ENCODE results near the gene TPT1. TPM values are rescaled to one million over a fixed set of nuclear protein-coding genes. Genes with fewer than 3 reads are reported as not detected.
A peak's percentile ranks its signal among the peaks of the same experiment; 100 is the strongest.

Gene TPT1
- total RNA-seq, 1 experiment from 2014 or later, result 3,611 TPM

DNA sequence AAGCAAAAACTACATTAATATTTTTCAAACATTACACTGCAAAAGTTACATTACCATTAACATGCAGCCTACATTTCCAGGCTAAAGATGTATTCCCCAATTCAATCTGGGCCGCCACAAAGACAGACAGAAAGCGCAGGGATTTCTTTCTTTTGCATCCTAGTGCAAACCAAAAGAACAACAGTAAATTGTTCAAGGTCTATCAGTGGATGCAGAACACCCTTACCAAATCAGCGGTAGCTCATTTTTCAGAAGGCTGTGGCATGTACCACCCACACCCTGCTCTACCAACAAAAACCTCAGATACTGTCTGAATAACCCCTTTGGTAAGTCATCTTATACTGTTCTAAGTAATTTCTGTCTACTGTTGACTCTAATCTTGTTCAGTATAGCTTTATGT is 3.6 kb downstream of the TPT1 start:
- POLR2A ChIA-PET, result interaction anchor here (0.6 kb wide), 1 partner anchor 572 kb away, joined by 3 read pairs; no protein-coding TSS in a partner anchor
- TF ChIP-seq, protein P1, sequence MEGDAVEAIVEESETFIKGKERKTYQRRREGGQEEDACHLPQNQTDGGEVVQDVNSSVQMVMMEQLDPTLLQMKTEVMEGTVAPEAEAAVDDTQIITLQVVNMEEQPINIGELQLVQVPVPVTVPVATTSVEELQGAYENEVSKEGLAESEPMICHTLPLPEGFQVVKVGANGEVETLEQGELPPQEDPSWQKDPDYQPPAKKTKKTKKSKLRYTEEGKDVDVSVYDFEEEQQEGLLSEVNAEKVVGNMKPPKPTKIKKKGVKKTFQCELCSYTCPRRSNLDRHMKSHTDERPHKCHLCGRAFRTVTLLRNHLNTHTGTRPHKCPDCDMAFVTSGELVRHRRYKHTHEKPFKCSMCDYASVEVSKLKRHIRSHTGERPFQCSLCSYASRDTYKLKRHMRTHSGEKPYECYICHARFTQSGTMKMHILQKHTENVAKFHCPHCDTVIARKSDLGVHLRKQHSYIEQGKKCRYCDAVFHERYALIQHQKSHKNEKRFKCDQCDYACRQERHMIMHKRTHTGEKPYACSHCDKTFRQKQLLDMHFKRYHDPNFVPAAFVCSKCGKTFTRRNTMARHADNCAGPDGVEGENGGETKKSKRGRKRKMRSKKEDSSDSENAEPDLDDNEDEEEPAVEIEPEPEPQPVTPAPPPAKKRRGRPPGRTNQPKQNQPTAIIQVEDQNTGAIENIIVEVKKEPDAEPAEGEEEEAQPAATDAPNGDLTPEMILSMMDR (IDR thresholded peaks at IDR 0.05; ENCODE audit: insufficient read depth in 1 of 2, low read depth in 1 of 2, low read length in 1 of 2, severe bottlenecking in 1 of 2, unreplicated experiment in 1 of 2), result no peak
- intact Hi-C loops (cut with micrococcal nuclease; ENCODE audit: unreplicated experiment), result no loop called here
- no peak for DNase-seq
- CTCF ChIA-PET, result no interaction called here
- Mint-ChIP-seq H3K36me3 (ENCODE audit: insufficient read depth, unreplicated experiment) (peaks cover 98% of the 10 kb centered on the region), H3K9me3 (ENCODE audit: unreplicated experiment) (no peaks in the 10 kb centered on the region), H3K27ac (ENCODE audit: unreplicated experiment) (no peak overlapping the region), H3K27me3 (ENCODE audit: insufficient read depth, unreplicated experiment) (no peaks in the 10 kb centered on the region), H3K4me1 (ENCODE audit: low read depth, unreplicated experiment) (peaks cover 52% of the 10 kb centered on the region), H3K4me3 (ENCODE audit: unreplicated experiment) (peak overlapping the region; percentile 15)
- no TSS peak for BruUV-seq (replicated peaks)
- peaks cover 16% of the 10 kb centered on the region for H3K36me3 ChIP-seq (ENCODE audit: control insufficient read depth, insufficient read depth, low read length)
- no peak overlapping the region for H3K4me3 ChIP-seq (ENCODE audit: low read depth, low read length)
- no peaks in the 10 kb centered on the region for H3K9me3 ChIP-seq
- H3K27me3 ChIP-seq (replicated peaks; ENCODE audit: control insufficient read depth, insufficient read depth, low read length), result no peaks in the 10 kb centered on the region
- H3K4me1 ChIP-seq, result peaks cover 64% of the 10 kb centered on the region

DNA sequence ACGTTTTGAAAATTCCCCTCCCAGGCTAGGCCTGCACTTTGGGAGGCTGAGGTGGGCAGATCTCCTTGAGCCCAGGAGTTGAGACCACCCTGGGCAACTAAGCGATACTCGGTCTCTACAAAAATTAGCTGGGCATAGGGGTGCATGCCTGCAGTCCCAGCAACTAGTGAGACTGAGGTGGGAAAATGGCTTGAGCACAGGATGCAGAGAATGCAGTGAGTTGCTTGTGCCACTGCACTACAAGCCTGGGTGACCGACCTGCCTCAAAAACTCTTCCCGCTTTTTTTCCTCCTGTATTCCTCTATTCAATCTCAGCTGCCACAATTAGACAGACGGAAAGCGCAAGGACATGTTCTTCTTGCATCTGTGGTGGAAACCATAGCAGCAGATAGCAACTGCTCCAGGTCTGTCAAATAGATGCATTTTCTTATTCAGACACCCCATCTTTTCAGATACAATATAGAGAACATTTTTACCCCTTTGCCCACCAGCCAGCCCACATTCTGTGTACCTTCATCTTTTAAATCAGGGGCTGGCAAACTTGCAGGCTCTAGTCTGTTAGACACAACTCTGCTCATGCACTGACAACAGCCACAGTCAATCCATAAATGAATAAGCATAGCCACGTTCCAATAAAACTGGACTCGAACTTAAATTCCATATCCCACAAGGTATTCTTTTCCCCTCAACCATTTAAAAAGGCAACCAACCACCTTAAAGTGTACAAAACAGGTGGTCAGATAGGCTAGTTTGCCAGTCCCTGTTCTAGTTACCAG is 4.8 kb downstream of the TPT1 start:
- Mint-ChIP-seq H3K4me3 (ENCODE audit: unreplicated experiment) (peak overlapping the region; percentile 15), H3K27ac (ENCODE audit: unreplicated experiment) (no peak overlapping the region), H3K27me3 (ENCODE audit: insufficient read depth, unreplicated experiment) (no peaks in the 10 kb centered on the region), H3K36me3 (ENCODE audit: insufficient read depth, unreplicated experiment) (peaks cover 100% of the 10 kb centered on the region), H3K4me1 (ENCODE audit: low read depth, unreplicated experiment) (peaks cover 57% of the 10 kb centered on the region), H3K9me3 (ENCODE audit: unreplicated experiment) (no peaks in the 10 kb centered on the region)
- CTCF ChIA-PET, result no interaction called here
- TF ChIP-seq, protein P1 (IDR thresholded peaks at IDR 0.05; ENCODE audit: insufficient read depth in 1 of 2, low read depth in 1 of 2, low read length in 1 of 2, severe bottlenecking in 1 of 2, unreplicated experiment in 1 of 2), result no peak
- Histone ChIP-seq H3K4me3 (ENCODE audit: low read depth, low read length) (no peak overlapping the region), H3K9me3 (no peaks in the 10 kb centered on the region), H3K27me3 (replicated peaks; ENCODE audit: control insufficient read depth, insufficient read depth, low read length) (no peaks in the 10 kb centered on the region), H3K36me3 (ENCODE audit: control insufficient read depth, insufficient read depth, low read length) (peaks cover 16% of the 10 kb centered on the region), H3K4me1 (peaks cover 64% of the 10 kb centered on the region)
- no TSS peak for BruUV-seq (replicated peaks)
- intact Hi-C loops (cut with micrococcal nuclease; ENCODE audit: unreplicated experiment), result no loop called here
- POLR2A ChIA-PET, result no interaction called here
- no peak for DNase-seq

DNA sequence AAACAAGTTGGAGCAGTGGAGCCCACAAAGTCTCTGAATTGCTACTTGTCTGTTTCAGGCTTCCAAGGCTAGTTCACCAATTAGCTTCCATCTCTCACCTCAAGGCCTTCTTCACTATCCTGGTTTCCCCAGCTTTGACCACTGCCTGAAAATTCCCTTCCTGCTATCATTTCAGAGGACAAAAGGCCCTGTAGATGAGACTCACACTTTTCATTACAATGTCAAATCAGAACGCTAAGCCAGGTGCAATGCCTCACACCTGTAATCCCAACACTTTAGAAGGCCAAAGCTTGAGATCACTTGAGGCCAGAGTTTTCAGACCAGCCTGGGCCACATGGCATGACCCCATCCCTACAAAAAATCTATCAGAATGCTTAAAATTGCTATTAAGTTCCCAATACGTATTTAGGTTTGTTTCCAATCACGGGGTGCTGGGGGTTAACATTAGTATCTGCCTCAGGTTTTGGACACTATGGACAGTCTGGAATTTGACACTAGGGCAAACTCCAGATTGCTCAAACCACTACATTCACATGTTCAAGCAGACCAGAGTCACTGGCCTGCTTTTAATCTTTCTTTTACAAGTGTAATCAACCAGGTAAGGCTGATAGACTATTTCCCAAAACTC is 5.5 kb downstream of the TPT1 start:
- H3K27ac Mint-ChIP-seq (ENCODE audit: unreplicated experiment), result peak overlapping the region; percentile 51
- H3K4me3 Mint-ChIP-seq (ENCODE audit: unreplicated experiment), result no peak overlapping the region
- peaks cover 62% of the 10 kb centered on the region for H3K4me1 Mint-ChIP-seq (ENCODE audit: low read depth, unreplicated experiment)
- intact Hi-C loops (cut with micrococcal nuclease; ENCODE audit: unreplicated experiment), result no loop called here
- DNase-seq, result no peak
- H3K4me3 ChIP-seq (ENCODE audit: low read depth, low read length), result no peak overlapping the region
- TF ChIP-seq, protein P1 (IDR thresholded peaks at IDR 0.05; ENCODE audit: insufficient read depth in 1 of 2, low read depth in 1 of 2, low read length in 1 of 2, severe bottlenecking in 1 of 2, unreplicated experiment in 1 of 2), result no peak
- no peaks in the 10 kb centered on the region for H3K27me3 Mint-ChIP-seq (ENCODE audit: insufficient read depth, unreplicated experiment)
- H3K9me3 ChIP-seq, result no peaks in the 10 kb centered on the region
- ChIA-PET CTCF (no interaction called here), POLR2A (no interaction called here)
- H3K27me3 ChIP-seq (replicated peaks; ENCODE audit: control insufficient read depth, insufficient read depth, low read length), result no peaks in the 10 kb centered on the region
- no TSS peak for BruUV-seq (replicated peaks)
- H3K36me3 ChIP-seq (ENCODE audit: control insufficient read depth, insufficient read depth, low read length), result peaks cover 16% of the 10 kb centered on the region
- H3K4me1 ChIP-seq, result peaks cover 64% of the 10 kb centered on the region
- no peaks in the 10 kb centered on the region for H3K9me3 Mint-ChIP-seq (ENCODE audit: unreplicated experiment)
- H3K36me3 Mint-ChIP-seq (ENCODE audit: insufficient read depth, unreplicated experiment), result peaks cover 100% of the 10 kb centered on the region

Measured in Caco-2 (cell line).